GM21526 (cell line): ENCODE results near the gene NUDT13.

Source experiments
- ATAC-seq: cut with Tn5 transposase; IDR thresholded peaks from one replicate; pipeline ENCODE4 v1.9.1; 2021; ENCODE audit warnings: moderate library complexity; ENCODE audit not compliant: unreplicated experiment, low FRiP score

NUDT13 gene

DNA sequence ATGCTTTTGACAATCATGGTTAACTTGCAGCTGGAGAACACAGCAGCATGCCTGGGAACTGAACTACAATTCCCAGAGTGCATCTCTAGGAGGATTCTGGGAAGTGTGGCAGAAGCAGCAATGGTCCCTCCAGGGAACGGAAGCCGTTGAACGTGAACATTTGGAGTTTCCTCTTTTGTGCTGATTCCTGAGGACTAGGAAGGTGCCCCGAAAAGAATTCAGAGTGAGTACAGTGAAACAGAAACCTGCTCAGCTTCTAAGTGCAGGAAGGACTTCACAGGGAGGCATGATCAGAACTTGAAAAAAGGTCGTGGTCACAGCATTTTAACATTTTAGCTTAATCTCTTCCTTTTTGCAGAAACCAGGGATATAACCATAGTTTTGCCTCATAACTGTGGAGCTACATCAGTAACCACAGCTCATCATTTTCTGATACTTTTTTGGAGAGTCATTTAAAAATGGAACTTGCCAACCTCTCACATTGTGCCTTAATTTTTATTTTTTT, at the start of gene NUDT13:
Gene NUDT13 (plus strand): TSS at position 111 of the 505 bp plus-strand sequence. CDS start 3,911 bp downstream, outside the sequence.
- no peak for ATAC-seq

DNA sequence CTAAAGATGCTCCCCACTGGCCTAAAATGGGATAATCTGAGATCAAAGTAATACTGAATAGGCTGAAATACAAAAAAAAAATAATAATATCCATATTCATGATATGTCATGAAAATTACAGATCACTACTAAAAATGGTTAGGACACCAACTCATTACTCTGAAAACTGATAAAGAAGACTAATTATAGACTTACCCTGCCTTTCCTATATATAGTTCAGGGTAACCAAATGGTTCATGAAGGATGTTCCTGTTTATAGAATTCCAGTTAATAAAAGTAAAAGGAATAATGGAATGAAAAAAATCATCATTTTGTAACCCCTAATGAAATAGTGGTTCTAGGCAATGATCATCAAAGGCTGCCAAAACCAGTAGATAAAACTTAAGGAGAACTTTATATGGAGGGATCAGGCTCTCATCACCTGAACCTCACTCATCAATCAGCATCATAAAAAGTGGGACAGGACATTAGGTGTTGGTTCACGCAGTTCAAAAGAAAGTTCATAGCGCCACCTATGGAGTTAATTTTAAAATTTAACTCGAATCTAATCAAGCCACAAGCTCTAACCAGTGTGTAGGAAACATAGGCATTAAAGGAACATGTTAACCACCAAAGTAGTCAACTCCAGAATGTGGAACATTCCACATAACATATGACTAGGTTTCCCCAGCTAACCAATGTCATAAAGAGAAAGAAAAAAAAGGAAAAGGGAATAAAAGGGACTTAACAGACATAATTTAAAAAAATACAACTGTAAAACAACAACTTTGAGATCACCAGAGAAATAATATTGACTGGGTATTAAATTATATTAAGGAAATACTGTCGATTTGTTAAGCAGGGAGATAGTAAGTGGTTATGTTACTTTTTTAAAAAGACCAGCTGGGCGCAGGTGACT, 49.3 kb upstream of the NUDT13 start:
- no peak for ATAC-seq

DNA sequence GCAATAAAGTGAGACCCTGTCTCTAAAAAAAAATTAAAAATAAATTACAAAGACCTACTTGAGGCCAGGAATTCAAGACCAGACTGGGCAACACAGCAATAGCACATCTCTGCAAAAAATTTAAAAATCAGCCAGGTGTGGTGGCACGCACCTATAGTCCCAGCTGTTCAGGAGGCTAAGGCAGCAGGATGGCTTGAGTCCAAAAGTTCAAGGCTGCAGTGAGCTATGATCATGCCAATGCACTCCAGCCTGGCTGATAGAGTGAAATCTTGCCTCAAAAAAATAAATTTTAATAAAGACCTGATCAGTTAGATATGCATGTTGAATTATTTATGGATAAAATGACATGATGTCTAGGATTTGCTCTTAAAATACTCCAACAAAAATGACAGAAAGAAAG, 48.5 kb upstream of the NUDT13 start:
- ATAC-seq = no peak

DNA sequence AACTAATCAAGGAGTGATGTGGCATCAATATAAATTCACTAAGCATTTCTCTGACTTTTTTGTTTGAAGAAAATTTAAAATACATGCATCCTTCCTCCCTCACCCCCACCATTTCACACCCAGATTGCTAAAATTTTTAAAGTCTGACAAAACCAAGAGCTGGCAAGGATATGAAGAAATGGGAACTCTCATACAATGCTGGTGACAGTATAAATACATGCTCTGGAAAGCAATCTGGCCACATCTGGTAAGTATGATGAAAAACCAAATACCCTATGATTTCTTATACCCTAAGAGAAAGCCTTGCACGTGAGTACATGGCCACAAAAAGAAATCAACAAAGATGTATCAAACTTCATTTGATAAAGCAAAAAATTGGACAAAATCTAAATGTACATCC, 44.8 kb upstream of the NUDT13 start:
- ATAC-seq = no peak

DNA sequence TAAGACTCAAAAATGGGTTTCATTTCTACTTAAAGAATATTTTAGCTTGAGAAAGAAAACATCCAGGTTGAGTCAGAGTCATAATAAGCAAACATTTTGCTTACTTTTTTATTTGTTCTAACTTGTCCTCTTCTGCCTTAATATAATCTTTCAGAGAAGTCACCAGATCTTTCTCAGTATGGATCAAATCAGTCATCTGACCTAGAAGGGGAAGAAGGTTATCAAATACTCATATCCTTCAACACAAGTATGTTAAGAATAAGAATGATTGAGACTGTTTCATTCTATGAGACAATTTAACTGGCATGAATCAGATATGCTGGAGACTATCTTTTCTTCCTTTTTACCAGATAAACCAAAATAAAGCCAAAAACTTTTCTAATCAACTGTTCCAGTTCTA, 36.6 kb upstream of the NUDT13 start:
- ATAC-seq = no peak

DNA sequence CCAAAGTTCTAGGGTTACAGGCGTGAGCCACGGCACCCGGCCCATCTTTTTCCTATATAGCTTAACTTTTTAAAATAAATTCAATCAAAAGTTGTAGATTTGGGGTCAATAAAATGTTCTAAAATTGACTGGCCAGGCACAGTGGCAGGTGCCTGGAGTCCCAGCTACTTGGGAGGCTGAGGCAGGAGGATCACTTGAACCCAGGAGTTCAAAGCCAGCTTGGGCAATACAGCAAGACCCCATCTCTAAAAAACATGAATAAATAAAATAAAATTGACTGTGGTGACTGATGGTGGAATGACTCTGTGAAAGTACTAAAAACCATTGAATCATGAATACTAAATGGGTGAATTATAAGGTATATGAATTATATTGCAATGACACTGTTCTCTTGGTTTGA, 34.4 kb upstream of the NUDT13 start:
- no peak for ATAC-seq

DNA sequence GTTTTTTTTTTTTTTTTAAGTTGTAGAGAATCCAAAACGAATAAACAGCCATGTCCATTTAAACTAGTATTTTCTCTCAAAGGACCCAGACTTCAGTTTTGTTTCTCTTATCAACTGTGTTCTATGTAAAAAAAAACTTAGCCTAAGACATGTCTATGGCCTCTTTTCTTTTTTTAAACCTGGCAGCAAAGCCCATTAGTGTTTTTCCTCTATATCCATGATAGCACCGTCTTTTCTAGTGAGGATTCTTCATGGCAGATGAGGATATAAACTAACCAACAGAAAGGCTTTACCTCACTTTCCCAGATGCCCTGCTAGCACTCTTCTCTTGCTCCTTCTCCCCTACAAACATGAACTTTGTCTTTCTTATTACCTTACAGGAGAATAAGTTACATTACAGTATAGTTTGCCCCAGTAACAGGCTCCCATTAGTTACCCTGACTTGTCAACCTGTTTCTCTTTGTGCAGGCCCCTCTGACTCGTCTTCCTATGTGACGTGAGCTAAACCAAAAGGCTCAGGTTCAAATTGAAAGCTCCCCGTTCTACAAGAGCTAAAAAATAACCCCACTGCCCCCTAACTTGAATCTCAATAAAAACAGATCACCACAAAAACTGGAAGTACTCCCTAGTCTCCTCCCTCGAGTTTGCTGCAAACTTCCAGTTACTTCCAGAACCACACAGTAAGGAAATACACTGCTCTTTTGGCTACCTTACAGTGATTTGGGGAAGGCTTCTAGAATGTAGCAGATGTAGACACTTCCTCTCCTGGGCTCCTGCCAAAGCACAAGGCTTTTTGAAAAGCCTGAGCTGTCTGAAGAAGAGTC, 33.7 kb upstream of the NUDT13 start:
- no peak for ATAC-seq

DNA sequence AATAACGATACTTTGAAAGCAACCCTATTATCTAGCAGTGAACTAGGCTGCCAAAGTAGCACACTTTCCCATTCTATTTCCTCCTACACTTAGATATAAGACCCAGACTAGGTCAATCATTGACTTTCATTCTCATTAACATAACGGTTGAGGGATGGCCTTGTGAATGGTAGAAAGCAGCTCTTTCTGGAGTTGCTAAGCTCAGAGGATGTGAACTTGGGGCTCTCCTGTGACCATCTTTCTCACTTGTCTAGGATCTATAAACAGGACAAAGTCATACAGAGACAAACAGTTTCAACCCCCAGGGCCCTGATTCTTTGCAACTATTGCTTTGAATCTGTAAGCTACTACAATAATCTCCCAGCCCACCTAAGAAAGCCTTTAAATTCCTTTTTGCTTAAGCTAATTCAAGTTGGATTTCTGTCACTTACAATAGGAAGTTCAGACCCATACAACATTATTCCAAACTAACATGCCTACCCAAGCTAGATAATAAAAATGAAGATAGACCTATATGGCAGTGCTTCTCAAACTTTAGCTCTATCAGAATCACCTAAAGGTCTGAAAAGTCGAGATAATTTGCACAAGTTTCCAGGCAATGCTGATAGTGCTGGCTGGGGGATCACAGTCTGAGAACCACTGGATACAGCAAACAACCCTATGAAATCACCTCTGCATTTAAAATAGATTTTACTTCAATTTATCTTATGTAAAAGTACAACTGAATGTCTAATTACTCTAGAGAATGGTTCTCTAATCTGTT, 30.3 kb upstream of the NUDT13 start:
- ATAC-seq = peak; percentile 81

DNA sequence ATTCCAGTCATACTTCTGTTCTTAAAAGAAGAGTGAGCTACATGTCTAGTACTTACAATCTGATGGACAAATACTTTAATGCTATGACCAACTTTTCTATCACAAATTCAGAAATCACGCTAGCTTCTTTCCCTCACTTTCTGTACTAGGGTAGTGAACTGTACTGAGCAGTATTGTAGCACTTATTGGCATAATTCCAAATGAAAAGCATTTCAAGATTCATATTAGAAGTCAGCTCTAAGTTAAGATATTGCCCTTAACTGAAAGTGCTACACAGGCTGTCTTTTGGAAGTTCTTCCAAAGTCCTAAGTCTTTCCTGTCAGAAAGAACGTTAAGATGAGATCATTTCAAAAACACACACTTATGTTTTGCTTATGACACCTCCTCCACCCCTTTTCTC, 27.0 kb upstream of the NUDT13 start:
- ATAC-seq = no peak

DNA sequence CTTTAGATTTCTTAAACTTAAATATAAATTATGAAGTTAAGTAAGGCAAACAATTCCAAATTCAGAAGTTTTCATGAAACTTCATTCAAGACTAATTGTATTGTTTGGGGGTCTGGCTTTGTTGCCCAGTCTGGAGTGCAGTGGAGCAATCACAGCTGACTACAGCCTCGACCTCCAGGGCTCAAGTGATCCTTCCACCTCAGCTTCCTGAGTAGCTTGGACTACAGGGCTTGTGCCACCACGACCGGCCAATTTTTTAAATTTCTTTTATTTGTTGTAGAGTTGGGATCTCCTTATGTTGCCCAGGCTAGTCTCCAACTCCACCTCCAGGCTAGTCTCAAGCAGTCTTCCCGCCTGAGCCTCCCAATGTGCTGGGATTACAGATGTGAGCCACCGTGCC, 26.0 kb upstream of the NUDT13 start:
- no peak for ATAC-seq

DNA sequence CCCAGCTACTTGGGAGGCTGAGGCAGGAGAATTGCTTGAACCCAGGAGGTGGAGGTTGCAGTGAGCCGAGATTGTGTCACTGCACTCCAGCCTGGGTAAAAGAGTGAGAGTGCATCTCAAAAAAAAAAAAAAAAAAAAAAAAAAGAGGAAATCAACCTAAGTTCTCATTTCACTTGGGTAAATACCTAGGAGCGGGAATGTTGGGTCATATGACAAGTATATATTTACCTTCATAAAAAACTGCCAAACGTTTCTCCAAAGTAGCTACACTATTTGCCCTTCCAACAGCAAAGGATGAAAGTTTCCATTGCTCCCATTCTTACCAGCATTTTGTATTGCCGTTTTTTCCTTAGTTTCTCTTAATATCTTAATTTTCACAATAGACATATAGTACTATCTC, 23.4 kb upstream of the NUDT13 start:
- ATAC-seq = no peak

DNA sequence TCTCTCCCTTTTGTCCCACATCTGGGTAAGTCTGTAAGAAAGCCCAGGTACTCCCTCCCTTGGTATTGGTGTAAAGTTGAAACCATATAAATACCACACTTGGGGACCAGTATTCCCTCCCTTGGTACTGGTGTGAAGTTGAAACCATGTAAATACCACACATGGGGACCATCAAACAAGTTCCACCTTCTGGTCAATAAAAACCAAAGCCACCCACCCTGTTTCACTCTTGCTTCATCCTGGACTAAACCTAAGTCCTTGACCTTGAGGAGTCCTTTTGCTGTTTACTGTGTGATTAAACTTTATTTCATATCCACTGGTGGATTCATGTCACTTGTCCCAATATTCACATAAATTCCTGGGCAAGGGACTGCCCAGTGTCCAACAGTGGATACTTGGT, 22.0 kb upstream of the NUDT13 start:
- no peak for ATAC-seq

DNA sequence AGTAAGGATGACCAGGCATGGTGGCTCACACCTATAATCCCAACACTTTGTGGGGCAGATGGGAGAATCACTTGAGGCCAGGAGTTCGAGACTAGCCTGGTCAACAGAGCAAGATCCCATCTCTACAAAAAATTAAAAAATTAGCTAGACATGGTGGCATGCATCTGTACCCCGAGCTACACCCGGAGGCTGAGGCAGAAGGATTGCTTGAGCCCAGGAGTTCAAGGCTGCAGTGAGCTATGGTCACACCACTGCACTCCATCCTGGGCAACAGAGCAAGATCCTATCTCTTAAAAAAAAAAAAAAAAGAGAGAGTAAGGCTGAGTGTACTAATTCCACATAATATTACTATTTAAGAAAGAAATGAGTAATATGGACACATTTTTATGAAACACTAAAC, 17.4 kb upstream of the NUDT13 start:
- no peak for ATAC-seq

DNA sequence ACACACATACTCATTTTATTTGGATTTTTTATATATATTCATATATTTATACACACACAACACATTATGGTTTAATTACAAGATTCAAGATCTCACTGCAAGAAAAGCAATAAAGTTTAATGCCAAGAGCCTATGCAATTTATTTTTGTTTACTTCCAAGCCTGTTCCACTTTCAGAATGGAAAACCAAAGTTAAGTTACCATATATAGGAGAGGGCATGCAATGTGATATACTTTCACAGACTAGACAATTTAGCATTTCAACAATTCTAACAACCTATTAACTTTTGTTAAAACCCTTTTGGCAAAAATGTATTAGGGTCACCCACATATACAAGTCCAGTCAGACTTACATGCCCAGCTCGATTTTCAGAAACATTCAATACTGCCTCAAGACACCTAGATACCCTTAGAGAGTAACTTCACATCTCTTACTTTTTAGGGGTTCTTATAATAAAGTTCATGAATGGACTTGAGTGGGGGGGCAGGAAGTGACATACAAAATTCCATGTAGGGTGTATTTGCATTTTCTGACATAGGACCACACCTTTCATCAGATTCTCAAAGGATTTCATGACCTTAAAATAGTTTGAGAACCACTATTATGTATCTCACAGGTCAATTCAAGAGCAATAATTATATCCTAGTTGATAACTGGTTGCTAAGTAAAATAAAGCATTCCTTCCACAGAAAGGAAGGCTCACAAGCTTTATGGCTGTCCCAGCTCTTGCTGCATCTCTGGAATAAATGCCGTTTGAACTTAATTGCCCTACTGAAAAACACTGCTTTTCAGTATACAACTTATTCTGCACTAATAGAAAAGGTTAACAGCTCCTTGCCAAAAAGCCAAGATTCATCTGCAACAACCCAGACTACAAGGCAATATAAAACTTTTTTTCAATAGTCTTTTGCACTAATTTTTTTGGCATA, 16.1 kb upstream of the NUDT13 start:
- ATAC-seq = no peak

DNA sequence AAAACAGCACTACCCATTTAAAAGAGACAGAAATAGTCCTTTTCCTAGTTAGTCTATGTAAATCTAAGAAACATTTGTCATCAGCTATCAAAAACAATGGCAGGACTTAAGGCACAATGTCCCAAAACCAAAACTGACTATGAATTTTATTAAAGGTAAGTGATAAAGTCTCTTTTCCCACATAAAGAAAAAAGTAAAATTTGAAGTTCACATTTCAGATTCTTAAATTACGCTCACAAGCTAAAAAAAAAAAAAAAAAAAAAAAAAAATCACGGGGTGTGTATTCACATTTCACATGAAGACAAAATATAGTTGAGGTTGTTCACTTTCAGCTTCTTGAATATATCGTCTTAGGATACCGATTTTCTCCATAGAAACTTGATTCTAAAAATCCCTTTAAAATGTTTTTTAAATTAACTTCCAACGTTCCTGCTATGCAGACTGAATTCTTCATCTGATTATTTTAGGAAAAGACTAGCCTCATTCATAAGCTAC, 15.2 kb upstream of the NUDT13 start:
- no peak for ATAC-seq

DNA sequence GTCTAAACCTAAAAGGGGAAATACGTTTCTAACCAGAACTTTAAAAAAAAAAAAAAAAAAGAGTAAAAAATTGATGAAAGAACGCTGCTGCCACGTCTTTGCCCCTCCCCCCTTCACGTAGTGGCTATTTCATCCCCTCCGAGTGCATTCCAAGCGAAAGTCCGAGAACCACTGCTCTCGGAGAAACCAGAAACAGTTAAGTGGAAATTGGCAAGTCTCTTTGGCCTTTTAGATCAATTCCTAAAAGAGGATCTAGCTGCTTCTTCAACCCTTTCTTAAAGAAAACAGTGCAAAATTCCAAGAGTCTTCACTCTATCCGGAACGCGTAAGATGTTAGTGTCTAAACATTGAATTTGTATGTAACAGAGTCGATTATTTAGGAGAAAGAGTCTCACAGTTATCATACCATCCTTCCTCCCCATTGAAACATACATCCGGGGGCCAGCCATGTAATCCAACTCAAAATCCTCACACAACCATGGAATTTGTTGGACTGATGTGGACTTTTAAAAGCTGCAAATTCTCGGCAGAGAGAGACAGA, 14.7 kb upstream of the NUDT13 start:
- ATAC-seq = no peak

DNA sequence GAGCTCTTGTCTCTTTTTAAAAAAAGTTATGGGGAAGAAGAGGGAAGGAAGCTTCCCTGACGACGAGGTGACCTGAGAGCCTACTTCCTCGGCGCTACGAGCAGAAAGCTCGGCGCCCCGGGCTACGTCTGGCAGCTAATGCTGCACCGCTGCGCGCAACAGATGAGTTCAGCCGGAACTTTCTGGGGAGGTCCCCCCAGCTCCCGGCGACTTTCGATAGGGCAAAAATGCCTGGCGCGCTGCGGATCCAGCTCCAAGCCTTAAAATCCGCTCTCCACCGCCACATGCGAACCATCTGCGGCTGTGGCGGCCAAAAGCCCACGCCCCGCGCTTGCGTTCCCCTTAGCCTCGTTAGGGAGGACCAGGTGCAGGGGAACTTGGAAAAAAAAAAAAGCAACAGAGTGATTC, 14.2 kb upstream of the NUDT13 start:
- no peak for ATAC-seq

DNA sequence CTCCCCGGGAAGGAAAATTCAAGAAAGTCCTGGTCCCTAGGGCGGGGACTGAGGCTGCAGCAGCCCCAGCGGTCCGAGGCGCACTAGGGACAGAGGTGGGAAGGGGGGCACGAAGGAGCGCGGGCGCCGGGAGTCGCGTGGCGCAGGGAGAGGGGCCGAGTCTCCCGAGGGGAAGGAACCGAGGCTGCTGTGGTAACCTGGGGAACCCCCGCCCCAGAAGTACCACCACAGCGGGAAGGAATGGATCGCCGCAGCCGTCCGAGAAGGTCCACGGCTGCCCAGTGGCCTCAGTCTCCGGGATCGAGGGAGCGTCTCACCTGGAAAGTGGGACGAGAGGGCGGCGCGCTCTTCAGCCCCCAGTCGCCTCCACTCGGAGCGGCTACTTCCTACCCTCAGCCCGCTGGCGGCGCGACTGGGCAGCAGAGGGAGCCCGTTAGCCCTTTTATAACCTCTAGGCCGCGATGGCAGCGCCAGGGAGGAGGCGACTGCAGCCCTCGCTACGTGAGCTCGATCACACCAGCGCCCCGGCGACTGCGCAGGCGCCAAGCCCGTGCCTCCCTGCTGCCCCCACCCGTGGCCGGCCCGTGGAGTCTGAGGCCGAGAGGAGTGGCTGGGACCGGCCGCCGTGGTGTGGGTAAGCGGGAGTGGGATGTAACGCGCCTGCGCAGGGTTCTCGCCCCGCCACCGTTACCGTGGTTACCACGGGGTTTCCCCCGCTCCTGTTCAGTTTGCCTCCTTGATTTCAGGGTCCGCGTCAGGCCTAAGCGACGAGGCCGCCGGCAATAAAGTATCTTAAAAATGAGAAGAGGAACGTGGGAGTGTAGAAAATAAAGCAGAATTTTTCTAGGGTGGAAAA, 13.6 kb upstream of the NUDT13 start, which contains the start of gene P4HA1:
Gene P4HA1 (minus strand): TSS at position 418 of the 856 bp plus-strand sequence. CDS start 21,983 bp downstream, outside the sequence.
- ATAC-seq = peak; percentile 83
